Brain pericyte (primary cell): ENCODE results near the gene BLOC1S4.
"Not testable (repeated sequence)": the region's sequence is repeated elsewhere in the genome, so short reads cannot be mapped to it uniquely, and the experiment has no call there.

Experiments used
- DNase-seq: peaks from one replicate; pipeline ENCODE4 v3.0.0-alpha.2; 2012; ENCODE audit warnings: low read depth, low spot score

BLOC1S4 gene

GRCh38 chr4:6716958-6717655 is 1.1 kb downstream of the BLOC1S4 start:
- no peak for DNase-seq

GRCh38 chr4:6718932-6719610 is 3.1 kb downstream of the BLOC1S4 start:
- DNase-seq = no peak

GRCh38 chr4:6719611-6720179 is 3.7 kb downstream of the BLOC1S4 start:
- DNase-seq = no peak

- no peak for DNase-seq
Measured at GRCh38 chr4:6720202-6720699, 4.3 kb downstream of the BLOC1S4 start.

GRCh38 chr4:6721121-6721520 is 5.1 kb downstream of the BLOC1S4 start:
- DNase-seq = no peak

- DNase-seq = no peak
Measured at GRCh38 chr4:6722891-6723290, 6.9 kb downstream of the BLOC1S4 start.

GRCh38 chr4:6723851-6724250 is 7.9 kb downstream of the BLOC1S4 start:
- DNase-seq = no peak

- no peak for DNase-seq
Measured at GRCh38 chr4:6724421-6725111, 8.6 kb downstream of the BLOC1S4 start.

- DNase-seq = not testable (repeated sequence)
Measured at GRCh38 chr4:6725427-6725961, 9.5 kb downstream of the BLOC1S4 start.

GRCh38 chr4:6727081-6727942 is 11.3 kb downstream of the BLOC1S4 start:
- peak; percentile 90 for DNase-seq

GRCh38 chr4:6727943-6728250 is 11.9 kb downstream of the BLOC1S4 start:
- DNase-seq = no peak

GRCh38 chr4:6728320-6729029 is 12.5 kb downstream of the BLOC1S4 start:
- DNase-seq = no peak

GRCh38 chr4:6730603-6731317 is 14.8 kb downstream of the BLOC1S4 start:
- no peak for DNase-seq

GRCh38 chr4:6731318-6731675 is 15.3 kb downstream of the BLOC1S4 start:
- no peak for DNase-seq

GRCh38 chr4:6731780-6732179 is 15.8 kb downstream of the BLOC1S4 start:
- no peak for DNase-seq

GRCh38 chr4:6732441-6733357 is 16.7 kb downstream of the BLOC1S4 start:
- no peak for DNase-seq

GRCh38 chr4:6733358-6734164 is 17.6 kb downstream of the BLOC1S4 start:
- DNase-seq = no peak

- no peak for DNase-seq
Measured at GRCh38 chr4:6734165-6734786, 18.3 kb downstream of the BLOC1S4 start.
